NOMO-1 treated with dmso at 0.1 percent for 144 hours (cell line): ENCODE measurements around the gene AMPD3.

Experiments used
- DNase-seq: peaks from one replicate; lab custom pipeline; 2025; ENCODE audit not compliant: unreplicated experiment; lab: John Stamatoyannopoulos, UW

The AMPD3 gene

GRCh38 chr11:10454878-10455631 is at the start of gene AMPD3:
TSS of gene AMPD3 (plus strand) at chr11:10455264. CDS start at chr11:10461520, 6,256 bp downstream.
- DNase-seq: no peak

GRCh38 chr11:10405865-10406592 is 49.0 kb upstream of the AMPD3 start:
- peak; percentile 52 for DNase-seq

- DNase-seq: no peak
Observed at GRCh38 chr11:10407055-10407454, 48.0 kb upstream of the AMPD3 start.

- DNase-seq: no peak
Observed at GRCh38 chr11:10407749-10408685, 47.0 kb upstream of the AMPD3 start.

- DNase-seq: no peak
Observed at GRCh38 chr11:10409207-10409661, 45.8 kb upstream of the AMPD3 start.

GRCh38 chr11:10410106-10410843 is 44.8 kb upstream of the AMPD3 start:
- DNase-seq: no peak

GRCh38 chr11:10410844-10411200 is 44.2 kb upstream of the AMPD3 start:
- no peak for DNase-seq

- no peak for DNase-seq
Observed at GRCh38 chr11:10412266-10412665, 42.8 kb upstream of the AMPD3 start.

- peak; percentile 28 for DNase-seq
Observed at GRCh38 chr11:10413268-10413667, 41.8 kb upstream of the AMPD3 start.

GRCh38 chr11:10414181-10414580 is 40.9 kb upstream of the AMPD3 start:
- no peak for DNase-seq

- peak; percentile 80 for DNase-seq
Observed at GRCh38 chr11:10414659-10415058, 40.4 kb upstream of the AMPD3 start.

- no peak for DNase-seq
Observed at GRCh38 chr11:10415817-10416392, 39.2 kb upstream of the AMPD3 start.

GRCh38 chr11:10418259-10418949 is 36.7 kb upstream of the AMPD3 start:
- no peak for DNase-seq

- no peak for DNase-seq
Observed at GRCh38 chr11:10418950-10419310, 36.1 kb upstream of the AMPD3 start.

GRCh38 chr11:10426475-10426874 is 28.6 kb upstream of the AMPD3 start:
- DNase-seq: no peak

- no peak for DNase-seq
Observed at GRCh38 chr11:10428453-10428852, 26.6 kb upstream of the AMPD3 start.

- no peak for DNase-seq
Observed at GRCh38 chr11:10429526-10429925, 25.5 kb upstream of the AMPD3 start.

- no peak for DNase-seq
Observed at GRCh38 chr11:10432493-10432892, 22.6 kb upstream of the AMPD3 start.

GRCh38 chr11:10432971-10433370 is 22.1 kb upstream of the AMPD3 start:
- DNase-seq: no peak

GRCh38 chr11:10436224-10436623 is 18.8 kb upstream of the AMPD3 start:
- peak; percentile 80 for DNase-seq
